Dermis blood vessel endothelial cell (primary cell): ENCODE measurements around the gene CHAF1A. TPM values are rescaled to one million over a fixed set of nuclear protein-coding genes. Genes with fewer than 3 reads are reported as not detected.

Source experiments
- DNase-seq: peaks from one replicate; pipeline ENCODE4 v3.0.0; 2010
- total RNA-seq: library from RNA; depleted of rRNA; stranded (reverse); fragments of >200 nt; gene quantifications from 2 replicates; pipeline ENCODE4 v1.2.3, GENCODE V29; 2014

CHAF1A gene
- total RNA-seq, 1 donor from 2014 or later: 8.7 TPM

DNA sequence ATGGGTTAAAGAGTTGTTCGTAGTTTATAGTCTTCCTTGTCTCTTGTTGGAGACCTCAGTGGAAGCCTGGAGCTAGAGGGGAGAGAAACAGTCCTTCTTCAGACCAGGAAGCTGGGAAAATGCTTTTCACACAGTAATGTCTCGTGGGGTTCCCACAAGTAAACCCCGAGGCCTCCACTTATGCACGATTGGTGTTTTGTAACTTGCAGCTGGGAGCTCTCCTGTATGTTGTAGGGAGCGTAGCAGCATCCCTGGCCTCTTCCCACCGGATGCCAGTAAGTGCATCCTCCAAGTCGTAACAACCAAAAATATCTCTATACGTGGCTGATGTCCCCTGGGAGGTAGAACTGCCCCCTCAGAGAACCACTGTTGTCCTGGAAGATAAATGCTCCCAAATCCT is 3.5 kb downstream of the CHAF1A start:
- no peak for DNase-seq

DNA sequence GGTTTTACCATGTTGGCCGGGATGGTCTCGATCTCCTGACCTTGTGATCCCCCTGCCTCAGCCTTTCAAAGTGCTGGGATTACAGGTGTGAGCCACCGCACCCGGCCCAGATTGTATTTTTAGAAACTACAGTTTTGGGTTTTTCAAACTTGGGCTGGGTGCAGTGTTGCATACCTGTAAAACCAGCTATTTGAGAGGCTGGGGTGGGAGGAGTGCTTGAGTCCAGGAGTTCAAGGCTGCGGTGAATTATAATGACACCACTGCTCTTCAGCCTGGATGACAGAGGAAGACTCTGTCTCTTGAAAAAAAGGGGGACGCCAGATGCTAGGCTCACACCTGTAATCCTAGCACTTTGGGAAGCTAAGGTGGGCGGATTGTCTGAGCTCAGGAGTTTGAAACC is 4.2 kb downstream of the CHAF1A start:
- DNase-seq: no peak

DNA sequence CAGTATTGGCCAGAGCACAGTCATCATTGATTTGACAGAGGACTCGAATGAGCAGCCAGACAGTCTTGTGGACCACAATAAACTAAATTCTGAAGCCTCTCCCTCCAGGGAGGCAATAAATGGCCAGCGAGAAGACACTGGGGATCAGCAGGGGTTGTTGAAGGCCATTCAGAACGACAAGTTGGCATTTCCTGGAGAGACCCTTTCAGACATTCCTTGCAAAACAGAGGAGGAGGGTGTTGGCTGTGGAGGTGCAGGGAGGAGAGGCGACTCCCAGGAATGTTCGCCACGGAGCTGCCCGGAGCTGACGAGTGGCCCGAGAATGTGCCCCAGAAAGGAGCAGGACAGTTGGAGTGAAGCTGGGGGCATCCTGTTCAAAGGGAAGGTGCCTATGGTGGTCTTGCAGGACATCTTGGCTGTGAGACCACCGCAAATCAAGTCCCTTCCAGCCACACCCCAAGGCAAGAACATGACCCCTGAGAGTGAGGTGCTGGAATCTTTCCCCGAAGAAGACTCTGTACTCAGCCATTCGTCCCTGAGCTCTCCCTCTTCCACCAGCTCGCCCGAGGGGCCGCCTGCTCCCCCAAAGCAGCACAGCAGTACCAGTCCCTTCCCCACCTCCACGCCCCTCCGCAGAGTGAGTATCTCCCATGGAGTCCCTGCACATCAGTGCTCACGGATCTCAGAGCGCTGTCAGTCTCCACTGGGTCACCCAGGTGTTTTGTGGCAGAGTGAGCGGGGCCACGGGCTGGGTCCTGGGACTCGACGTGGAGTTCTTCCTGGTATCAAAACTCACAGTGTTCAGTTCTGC is 6.9 kb downstream of the CHAF1A start:
- DNase-seq: no peak

DNA sequence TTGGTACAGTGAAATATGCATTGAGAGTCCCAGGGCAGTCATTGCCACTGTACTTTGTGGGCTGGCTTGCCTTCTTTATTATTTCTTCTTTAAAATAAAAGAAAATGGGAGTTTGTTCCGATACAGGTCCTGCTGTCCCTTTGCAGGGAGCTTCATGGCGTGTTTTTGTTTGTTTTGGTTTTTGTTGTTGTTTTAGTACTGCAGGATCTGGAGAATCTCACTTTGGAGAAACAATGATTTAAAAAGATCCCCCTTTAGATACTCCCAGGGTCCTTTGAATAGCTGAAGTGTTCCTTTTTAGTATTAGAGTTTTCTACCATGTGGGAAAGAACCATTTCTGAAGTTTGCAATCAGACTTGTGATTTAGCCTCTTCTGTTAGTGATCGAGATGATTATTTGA is 11.1 kb downstream of the CHAF1A start:
- no peak for DNase-seq

DNA sequence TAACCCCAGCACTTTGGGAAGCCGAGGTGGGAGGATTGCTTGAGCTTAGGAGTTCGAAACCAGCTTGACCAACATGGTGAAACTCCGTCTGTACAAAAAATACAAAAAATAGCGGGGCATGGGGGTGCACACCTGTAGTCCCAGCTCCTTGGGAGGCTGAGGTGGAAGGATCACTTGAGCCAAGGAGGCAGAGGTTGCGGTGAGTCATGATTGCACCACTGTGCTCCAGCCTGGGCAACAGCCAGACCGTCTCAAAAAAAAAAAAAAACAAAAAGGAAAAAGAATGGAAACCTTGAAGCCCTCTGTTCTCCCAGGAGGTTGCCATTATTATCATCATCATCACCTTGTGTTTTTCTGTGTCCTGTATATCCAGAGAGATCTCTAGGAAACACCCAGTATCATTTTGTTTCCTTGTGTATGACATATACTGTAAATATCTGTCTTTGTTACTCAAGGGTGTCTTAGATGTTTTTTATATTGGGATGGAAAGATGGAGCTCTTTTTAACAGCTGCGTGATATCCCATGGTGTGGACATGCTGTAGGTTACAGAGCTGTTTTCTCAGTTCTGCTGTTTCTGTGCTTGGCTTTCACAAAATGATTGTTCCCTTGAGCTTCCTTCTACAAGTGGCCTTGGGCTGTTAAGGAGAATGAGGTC is 11.8 kb downstream of the CHAF1A start:
- no peak for DNase-seq

DNA sequence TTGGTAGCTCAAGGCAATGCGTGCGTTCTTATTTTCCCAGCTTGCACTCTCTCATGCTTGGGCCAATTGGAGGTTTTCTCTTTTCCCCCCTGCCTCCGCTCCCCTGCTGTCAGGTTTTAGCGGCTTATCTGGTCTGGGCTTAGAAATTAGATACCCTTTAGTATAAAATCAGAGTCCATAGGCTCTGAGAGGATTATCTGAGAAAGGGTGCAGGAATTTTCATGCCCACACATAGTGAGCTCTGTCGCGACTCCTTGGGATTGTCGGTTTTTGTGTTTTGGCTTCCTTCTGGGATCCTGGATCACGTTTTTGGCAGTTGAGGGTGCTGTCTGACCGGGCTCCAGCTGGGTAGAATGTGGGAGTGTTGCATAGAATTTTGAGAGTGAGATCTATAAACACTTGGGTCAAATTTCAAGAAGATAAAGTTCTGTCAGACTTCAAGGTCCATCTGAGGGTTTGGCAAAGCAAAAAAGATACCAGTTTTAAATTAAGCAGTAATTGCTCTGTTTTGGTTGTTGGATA is 12.4 kb downstream of the CHAF1A start:
- DNase-seq: no peak

DNA sequence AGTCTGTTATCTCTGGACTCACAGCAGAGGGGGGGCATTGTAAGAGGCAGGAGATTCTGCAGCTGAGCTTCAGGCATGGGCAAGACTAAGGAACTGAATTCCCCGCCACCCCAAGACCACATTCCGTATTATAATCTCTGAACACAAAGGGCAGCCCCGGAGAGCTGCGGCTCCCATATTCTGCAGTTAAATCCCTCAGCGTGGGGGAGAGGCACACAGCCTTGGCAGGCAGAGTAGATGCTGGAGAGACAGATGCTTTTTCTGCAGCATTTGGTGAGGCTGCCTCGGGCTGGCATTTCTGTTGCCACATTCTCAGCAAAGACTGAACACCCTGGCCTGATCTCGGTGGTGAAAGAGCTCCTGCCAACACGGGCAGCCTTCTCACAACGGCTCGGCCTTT is 12.9 kb downstream of the CHAF1A start:
- no peak for DNase-seq

DNA sequence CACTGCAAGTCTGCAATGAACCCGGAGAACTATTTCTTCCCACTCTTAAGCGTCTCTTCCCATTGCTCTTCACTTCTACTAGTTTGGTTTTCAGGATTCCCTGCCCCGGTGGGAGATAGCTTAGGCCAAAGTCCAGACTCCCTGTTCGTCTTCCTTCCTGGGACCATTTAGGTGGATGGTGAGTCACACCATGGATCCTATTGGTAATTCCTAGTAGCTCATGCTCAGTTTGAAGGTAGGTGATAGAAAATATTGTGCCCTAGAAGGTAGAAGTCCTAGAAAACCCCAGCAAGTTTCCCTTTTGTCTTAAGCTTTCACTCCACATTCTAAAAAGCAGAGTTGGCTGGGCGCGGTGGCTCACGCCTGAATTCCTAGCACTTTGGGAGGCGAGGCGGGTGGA is 13.8 kb downstream of the CHAF1A start:
- DNase-seq: no peak

DNA sequence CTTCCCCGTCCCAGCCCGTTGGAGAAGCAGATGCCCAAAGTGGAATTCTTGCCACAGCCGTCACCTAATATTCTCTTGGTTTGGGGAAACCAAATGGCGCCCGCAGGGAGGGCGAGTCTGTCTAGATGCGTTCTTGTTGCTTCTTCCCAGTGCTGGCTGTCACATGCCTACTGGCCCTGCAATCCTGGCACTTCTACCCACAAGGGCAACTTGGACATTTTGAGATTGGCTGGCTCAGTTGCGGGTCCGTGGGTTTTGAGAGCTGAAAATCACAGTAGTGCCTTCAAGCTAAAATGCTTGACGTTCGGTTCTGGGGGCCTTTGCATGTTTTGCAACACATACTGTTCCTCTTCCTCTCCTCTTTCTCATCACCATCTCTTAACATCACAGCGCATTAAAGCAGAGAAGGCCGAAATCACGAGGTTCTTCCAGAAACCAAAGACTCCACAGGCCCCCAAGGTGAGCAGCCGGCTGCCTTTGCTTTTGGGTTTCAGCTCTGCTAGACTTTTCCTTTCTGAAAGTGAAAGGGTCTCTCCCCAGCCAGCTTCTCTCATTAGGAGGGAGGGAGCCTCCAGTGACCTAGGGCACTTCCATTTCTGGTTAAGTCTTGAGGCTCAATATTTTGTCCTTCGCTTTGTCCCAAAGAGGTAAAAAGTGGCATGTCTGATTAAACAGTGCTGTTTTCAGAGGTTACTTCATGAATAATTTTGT is 21.1 kb downstream of the CHAF1A start:
- no peak for DNase-seq

DNA sequence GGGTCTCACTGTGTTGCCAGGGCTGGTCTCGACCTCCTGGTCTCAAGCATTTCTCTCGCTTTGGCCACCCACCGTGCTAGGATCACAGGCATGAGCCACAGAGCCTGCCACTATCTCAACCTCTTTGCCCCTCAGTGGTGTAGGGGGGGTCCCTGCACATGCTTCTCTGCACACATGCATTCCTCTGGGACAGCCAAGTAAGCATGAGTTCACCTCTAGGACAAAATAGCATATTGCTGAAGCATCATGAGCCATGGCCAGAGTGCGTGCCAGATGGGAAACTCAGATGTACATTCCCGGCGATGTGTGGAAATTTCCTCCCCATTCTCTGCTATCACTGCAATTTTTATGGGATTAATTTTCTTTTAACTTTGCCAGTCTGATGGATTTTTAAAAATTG is 23.1 kb downstream of the CHAF1A start:
- DNase-seq: no peak

DNA sequence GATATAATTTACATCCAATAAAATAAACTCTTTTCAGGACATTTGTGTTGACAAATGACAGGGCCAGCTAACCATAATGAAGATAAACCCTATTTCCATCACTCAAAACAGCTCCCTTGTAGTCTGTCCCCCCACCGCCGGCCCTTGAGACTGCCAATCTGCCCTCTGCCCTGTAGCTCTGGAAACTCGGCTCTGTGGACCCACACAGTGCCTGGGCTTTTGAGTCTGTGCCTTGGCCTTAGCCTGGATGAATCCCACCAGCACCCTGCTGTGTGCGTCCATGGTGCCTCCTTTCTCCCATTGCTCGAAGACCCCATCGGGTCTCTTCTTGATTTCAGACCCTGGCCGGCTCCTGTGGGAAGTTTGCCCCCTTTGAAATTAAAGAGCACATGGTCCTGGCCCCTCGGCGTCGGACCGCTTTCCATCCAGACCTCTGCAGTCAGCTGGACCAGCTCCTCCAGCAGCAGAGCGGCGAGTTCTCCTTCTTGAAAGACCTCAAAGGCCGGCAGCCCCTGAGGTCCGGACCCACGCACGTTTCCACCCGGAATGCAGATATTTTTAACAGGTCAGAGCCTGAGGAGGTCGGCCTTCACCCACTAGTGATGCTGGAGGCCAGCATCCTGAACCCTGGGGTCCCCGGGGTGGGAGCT is 26.0 kb downstream of the CHAF1A start:
- DNase-seq: no peak

DNA sequence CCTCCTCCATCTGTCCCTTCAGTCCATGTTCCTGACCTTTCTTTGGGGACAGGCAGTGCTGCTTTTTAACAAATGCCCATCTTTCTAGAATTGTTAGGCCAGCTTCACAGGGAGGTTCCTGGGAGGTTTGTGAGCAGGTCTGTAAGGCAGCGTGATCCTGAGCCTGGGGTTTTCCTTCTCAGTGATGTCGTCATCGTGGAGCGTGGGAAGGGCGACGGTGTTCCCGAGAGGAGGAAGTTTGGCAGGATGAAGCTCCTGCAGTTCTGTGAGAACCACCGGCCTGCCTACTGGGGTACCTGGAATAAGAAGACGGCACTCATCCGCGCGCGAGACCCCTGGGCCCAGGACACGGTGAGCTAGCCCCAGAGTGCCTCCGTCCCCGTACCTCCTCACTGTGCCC is 26.8 kb downstream of the CHAF1A start:
- DNase-seq: no peak

DNA sequence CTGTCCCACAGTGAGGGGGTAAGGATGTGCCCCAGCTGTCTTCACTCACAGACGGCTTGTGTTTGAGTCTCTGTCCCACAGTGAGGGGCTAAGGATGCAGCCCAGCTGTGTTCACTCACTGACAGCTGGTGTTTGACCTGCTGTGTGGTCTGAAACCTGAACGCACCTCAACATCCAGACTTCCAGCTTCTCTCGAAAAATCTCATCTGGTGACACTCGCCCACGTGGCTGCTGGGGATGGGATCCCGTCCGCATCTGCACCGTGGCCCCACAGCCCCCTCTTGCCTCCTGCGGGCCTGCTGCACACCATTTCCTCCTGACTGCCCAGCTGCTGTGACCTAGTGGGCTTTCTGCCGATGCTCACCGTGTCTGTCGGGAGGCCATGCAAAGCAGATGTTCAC is 27.3 kb downstream of the CHAF1A start:
- no peak for DNase-seq

DNA sequence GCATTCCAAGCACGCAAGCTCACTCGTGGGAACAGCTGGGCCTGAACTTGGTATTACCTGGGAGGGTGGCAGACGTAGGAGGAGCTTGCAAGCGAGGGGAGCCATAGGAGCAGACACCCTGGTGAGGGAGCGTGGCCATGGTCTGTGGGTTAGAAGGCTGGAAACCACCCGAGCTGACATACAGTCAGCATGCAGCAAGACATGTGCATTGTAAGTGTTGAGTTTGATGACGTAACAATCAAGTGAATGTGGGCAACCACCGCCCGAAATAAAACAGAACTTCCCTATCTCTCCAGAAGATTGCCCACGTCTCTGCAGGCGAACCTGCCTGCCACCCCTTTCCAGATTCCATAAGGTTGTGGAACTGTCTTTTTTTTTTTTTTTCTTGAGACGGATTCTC is 28.3 kb downstream of the CHAF1A start:
- no peak for DNase-seq

DNA sequence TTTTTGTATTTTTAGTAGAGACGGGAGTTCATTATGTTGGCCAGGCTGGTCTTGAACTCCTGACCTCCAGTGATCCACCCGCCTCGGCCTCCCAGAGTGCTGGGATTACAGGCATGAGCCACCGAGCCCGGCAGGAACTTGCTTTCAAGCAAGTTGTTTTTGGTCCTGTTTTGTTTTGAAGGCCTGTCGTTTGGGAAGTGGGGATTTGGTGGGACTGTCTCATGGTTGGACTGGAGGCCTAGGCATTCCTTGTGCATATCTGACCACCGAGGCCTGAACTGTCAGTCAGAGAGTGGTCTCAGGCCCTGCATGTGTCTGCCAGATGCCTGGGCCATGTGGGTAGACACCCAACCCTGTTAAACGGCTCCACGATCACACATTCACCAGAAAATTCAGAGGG is 28.9 kb downstream of the CHAF1A start:
- no peak for DNase-seq

DNA sequence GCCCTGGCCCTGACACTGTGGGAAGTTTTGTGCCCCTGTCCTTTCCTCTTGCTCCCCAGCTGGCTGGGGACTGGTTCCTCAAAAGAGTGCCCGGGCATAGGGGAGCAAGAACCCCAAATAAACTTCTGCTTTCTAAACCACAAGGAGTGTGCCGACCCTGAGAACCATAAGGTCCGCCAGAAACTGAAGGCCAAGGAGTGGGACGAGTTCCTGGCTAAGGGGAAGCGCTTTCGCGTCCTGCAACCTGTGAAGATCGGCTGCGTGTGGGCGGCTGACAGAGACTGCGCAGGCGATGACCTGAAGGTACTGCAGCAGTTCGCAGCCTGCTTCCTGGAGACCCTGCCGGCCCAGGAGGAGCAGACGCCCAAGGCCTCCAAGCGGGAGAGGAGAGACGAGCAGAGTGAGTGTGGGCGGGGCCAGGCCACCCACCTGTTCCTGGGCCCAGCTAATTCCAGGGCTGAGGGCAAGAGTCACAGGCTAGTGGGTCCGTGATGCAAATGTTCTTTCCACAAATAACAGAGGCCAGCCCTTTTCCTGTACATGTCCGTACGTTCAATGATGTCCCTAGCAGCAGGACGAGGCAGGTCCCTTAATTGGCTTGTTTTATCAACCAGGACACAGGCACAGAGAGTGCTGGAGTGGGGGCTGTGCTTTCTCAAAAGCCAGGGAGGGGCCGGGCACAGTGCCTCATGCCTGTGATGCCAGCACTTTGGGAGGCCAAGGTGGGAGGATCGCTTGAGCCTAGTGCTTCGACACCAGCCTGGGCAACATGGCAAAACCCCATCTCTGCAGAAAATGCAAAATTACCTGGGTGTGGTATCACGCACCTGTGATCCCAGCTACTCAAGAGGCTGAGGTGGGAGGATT is 29.6 kb downstream of the CHAF1A start:
- no peak for DNase-seq

DNA sequence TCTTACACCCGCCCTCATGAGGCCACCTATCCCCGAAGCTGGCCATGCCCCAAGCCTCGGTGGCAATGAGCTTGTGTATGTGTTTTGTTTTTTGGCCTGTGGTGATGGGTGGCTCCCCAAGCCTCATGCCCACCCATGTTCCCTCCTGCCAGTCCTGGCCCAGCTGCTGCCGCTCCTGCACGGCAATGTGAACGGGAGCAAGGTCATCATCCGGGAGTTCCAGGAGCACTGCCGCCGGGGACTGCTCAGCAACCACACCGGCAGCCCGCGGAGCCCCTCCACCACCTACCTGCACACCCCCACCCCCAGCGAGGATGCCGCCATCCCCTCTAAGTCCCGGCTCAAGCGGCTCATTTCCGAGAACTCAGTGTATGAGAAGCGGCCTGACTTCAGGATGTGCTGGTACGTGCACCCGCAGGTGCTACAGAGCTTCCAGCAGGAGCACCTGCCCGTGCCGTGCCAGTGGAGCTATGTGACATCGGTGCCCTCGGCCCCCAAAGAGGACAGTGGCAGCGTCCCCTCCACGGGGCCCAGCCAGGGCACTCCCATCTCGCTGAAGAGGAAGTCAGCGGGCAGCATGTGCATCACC is 30.6 kb downstream of the CHAF1A start:
- DNase-seq: no peak

DNA sequence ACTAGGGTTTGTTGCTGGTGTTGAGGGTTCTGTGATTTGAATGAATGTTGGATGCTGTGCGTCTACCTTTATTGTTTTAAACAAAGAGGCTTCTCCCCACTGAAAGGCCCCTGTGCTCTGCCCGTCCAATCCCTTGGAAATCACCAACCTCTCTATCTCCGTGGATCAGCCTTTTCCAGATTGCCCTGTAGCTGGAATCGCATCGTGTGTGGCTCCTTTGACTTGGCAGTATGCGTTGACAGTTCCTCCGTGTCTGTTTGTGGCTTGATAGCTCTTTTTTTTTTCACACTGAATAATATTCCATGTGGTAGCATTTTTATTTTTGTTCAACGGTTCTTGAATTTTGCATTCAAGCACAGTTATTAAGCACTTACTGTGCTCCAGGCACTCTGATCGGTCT is 32.0 kb downstream of the CHAF1A start:
- DNase-seq: no peak

DNA sequence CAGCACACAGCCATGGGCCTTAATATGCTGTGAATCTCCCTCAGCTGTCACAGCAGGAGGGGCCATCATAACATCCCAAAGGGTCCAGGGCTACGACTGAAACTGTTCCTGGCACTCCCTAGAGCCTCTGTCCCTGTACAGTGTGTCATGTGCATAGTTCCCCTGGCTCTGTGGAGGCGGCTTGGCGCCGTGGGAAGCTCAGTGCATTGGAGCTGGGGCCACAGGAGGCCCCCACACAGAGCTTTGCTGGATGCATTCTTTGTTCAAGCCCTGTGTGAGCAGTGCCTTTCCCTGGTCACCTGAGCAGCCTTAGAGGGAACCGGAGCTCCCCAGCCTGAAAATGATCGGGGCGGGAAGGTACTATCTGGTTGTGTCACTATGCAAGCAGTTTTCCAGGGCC is 33.8 kb downstream of the CHAF1A start:
- no peak for DNase-seq

DNA sequence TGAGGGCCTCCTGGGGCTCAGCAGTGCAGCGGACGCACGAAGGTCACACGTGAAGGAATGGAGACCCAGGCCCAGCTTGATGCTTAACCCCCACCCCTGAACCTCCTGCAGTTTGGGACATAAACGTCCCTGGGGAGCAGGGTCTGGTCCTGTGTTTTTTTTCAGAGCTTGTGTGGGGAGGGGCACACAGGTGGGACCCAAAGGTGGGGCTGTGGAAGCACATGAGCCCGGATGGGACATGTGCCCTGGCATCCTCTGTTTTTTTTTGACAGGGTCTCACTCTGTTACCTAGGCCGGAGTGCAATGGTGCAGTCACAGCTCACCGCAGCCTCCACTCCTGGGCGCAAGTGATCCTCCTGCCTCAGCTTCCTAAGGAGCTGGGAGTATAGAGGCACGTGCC is 34.7 kb downstream of the CHAF1A start:
- DNase-seq: no peak

DNA sequence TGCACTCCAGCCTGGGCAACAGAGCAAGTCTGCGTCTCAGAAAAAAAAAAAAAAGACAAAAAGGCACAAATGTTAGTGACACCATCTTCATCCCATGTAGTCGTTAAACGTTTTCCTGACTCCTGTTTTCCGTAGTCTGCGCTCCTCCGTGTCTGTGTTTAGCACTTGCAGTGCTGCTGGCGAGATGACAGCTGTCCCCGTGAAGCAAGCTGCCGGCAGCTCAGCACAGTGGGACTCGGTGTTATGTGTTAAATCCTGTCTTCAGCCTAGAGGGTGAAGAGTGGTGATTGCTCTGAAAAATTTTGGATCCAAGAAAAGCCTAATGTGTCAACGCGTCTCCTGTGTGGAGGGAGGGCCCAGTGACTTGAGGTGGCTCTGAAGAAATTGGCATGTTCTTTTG is 36.8 kb downstream of the CHAF1A start:
- no peak for DNase-seq
